Stimulated activated memory B cell treated with anti-CD40 and anti-IgM and Interleukin-4, amounts not matched to agents 10 μg/mL and 1 μg/mL and 100 μg/mL, for 72 hours (primary cell): ENCODE results near the gene DPF1.
"Not testable (repeated sequence)": the region's sequence is repeated elsewhere in the genome, so short reads cannot be mapped to it uniquely, and the experiment has no call there.

ENCODE experiments used
- ATAC-seq: fragments of 150-1000 bp; cut with Tn5 transposase; 2 replicates; pipeline ENCODE4 v1.10.0; 2021
- H3K27ac Mint-ChIP-seq: one replicate; pipeline ENCODE4 v1.8.0; 2022; ENCODE audit warnings: mild to moderate bottlenecking, mixed read lengths
- H3K27me3 Mint-ChIP-seq: one replicate; pipeline ENCODE4 v1.8.0; 2022; ENCODE audit warnings: mixed read lengths
- H3K36me3 Mint-ChIP-seq: one replicate; pipeline ENCODE4 v1.8.0; 2022; ENCODE audit warnings: mixed read lengths
- H3K4me1 Mint-ChIP-seq: one replicate; pipeline ENCODE4 v1.8.0; 2022; ENCODE audit warnings: mixed read lengths
- H3K4me3 Mint-ChIP-seq: one replicate; pipeline ENCODE4 v1.8.0; 2022; ENCODE audit warnings: mild to moderate bottlenecking, moderate library complexity, mixed read lengths
- H3K9me3 Mint-ChIP-seq: one replicate; pipeline ENCODE4 v1.8.0; 2022; ENCODE audit warnings: mixed read lengths

The DPF1 gene

GRCh38 chr19:38224014-38224862, at the start of gene DPF1:
Gene DPF1, minus strand, starts transcription at chr19:38224222. Its CDS starts 80 bp downstream, at chr19:38224142.
- H3K27ac Mint-ChIP-seq = peak within 1 kb of the TSS; percentile 43
- peaks cover 89% of the 10 kb centered on the region for H3K27me3 Mint-ChIP-seq
- H3K4me1 Mint-ChIP-seq = peaks cover 47% of the 10 kb centered on the region
- H3K4me3 Mint-ChIP-seq = peak within 1 kb of the TSS; percentile 72
- no peaks in the 10 kb centered on the region for H3K9me3 Mint-ChIP-seq
- peak; percentile 92 for ATAC-seq
- H3K36me3 Mint-ChIP-seq = no peaks in the 10 kb centered on the region

DNA sequence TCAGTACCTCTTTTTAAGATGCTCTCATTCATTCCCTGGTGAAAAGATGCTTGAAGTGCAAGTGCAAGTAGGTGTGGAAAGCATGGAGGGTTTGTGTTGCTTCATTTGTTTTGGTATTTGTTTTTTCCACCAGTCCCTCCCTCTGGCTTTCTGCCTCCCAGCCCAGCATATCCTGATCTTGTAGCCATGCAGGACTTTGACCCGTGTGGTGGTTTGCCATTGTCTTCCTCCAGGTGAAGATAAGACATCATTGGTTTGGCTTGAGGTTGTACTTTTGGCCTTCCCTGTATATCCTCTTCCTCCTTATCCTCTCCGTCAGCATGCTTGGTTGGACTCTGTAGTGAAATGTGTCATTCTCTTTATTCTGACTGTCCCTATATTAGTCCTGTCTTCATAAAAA, 49.5 kb upstream of the DPF1 start:
- peaks cover 40% of the 10 kb centered on the region for H3K4me1 Mint-ChIP-seq
- H3K27ac Mint-ChIP-seq = no peak overlapping the region
- peaks cover 34% of the 10 kb centered on the region for H3K36me3 Mint-ChIP-seq
- H3K4me3 Mint-ChIP-seq = no peak overlapping the region
- no peaks in the 10 kb centered on the region for H3K9me3 Mint-ChIP-seq
- no peaks in the 10 kb centered on the region for H3K27me3 Mint-ChIP-seq
- ATAC-seq = no peak

GRCh38 chr19:38270587-38271167, 46.7 kb upstream of the DPF1 start:
- Mint-ChIP-seq H3K4me3 (no peak overlapping the region), H3K36me3 (peaks cover 53% of the 10 kb centered on the region), H3K27ac (peak overlapping the region; percentile 35), H3K27me3 (no peaks in the 10 kb centered on the region), H3K4me1 (peaks cover 68% of the 10 kb centered on the region), H3K9me3 (no peaks in the 10 kb centered on the region)
- ATAC-seq = no peak

DNA sequence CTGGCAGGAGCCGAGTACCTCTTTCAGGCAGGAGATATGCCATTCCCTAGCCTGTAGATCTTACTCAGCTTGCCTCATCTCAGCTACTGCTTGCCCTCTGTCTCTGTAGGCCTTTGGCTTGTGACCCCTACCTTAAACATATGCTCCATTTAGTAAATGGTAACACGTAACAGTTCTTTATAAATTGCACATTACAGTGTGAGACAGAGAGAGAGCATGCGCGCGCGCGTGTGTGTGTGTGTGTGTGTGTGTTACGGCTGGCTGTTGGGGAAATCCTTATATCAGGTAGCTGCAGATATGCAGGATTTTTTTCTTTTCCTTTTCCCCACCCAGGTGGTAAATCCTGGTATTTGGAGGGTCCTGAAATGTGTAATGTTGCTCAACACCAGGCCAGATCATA, 44.5 kb upstream of the DPF1 start:
- no peaks in the 10 kb centered on the region for H3K9me3 Mint-ChIP-seq
- peaks cover 43% of the 10 kb centered on the region for H3K36me3 Mint-ChIP-seq
- peak overlapping the region; percentile 37 for H3K27ac Mint-ChIP-seq
- H3K4me1 Mint-ChIP-seq = peaks cover 80% of the 10 kb centered on the region
- ATAC-seq = no peak
- H3K4me3 Mint-ChIP-seq = peak overlapping the region; percentile 68
- H3K27me3 Mint-ChIP-seq = no peaks in the 10 kb centered on the region

DNA sequence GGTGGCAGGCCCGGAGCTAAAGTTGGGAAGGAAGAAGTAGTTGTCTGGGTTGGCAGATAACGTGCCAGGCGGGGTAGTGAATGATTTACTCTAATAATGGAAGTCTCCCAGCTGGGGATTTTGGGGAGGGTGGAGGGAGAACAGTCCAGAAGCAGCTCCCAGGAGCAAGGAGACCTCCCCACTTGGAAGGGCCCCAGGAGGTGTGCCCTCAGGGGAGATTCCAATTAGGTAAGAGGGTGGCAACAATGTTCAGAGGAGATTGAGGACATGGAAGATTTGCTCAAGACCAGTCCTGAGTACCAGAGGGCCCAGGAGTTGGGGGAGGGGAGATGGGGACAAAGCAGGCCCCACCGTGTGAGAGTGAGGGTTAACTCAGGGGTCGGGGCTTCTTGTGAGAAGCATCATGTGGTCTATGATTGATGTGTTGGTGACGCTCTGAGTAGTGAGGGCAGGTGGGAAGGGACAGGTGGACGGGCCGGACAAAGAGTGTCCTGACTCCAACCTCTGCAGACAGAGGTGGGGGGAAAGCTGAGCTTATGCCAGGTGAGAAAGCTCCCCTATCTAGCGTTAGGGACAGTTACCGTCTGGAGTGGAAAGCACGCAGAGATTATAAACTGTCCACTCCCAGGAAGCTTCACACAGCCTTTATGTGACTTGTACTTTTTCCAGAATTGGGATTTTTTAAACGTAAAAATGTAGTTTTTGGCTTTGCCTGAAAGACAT, 43.9 kb upstream of the DPF1 start:
- Mint-ChIP-seq H3K4me1 (peaks cover 82% of the 10 kb centered on the region), H3K27me3 (no peaks in the 10 kb centered on the region), H3K27ac (peak overlapping the region; percentile 37), H3K4me3 (peak overlapping the region; percentile 68), H3K36me3 (peaks cover 40% of the 10 kb centered on the region), H3K9me3 (no peaks in the 10 kb centered on the region)
- no peak for ATAC-seq

GRCh38 chr19:38266981-38267597, 43.1 kb upstream of the DPF1 start:
- Mint-ChIP-seq H3K4me3 (peak overlapping the region; percentile 68), H3K9me3 (no peaks in the 10 kb centered on the region), H3K27me3 (no peaks in the 10 kb centered on the region), H3K27ac (peak overlapping the region; percentile 37), H3K4me1 (peaks cover 80% of the 10 kb centered on the region), H3K36me3 (peaks cover 36% of the 10 kb centered on the region)
- no peak for ATAC-seq

GRCh38 chr19:38265921-38266429, 42.0 kb upstream of the DPF1 start:
- Mint-ChIP-seq H3K27ac (peak overlapping the region; percentile 95), H3K36me3 (peaks cover 32% of the 10 kb centered on the region), H3K4me1 (peaks cover 75% of the 10 kb centered on the region), H3K9me3 (no peaks in the 10 kb centered on the region), H3K27me3 (no peaks in the 10 kb centered on the region), H3K4me3 (peak overlapping the region; percentile 89)
- ATAC-seq = no peak

DNA sequence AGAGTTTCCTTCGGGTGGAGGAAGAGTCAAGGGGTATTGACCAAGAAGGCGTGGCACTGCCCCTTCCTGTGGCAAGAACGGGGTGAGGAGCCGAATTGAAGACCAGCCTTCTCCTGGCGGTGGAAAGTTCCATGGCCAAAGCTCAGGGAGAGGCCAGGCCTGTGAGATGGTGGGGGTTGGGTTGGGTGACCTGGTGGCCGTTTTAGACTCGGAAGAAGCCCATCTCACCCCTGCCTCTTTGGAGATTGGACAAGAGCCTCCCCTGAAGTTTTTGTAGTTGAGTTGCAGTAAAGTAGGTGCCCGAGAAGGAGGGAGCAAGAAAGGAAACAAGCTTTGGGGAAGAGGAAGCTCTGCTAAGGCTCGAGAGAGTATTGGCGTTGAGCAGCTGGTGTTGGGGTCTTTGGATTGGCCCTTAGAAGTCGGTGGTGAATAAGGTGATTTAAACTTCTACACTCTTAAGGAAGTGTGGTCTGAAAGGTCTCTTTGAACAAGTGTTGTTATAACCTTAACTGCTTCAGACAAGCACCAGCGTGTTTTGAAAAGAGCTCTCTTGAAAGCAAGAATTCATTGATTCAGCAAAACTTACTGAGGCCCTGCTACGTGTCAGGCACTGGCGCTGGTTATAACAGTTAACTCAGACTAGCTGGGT, 41.3 kb upstream of the DPF1 start:
- H3K4me3 Mint-ChIP-seq = peak overlapping the region; percentile 89
- H3K36me3 Mint-ChIP-seq = peaks cover 26% of the 10 kb centered on the region
- H3K4me1 Mint-ChIP-seq = peaks cover 69% of the 10 kb centered on the region
- no peaks in the 10 kb centered on the region for H3K27me3 Mint-ChIP-seq
- peak overlapping the region; percentile 95 for H3K27ac Mint-ChIP-seq
- no peak for ATAC-seq
- no peaks in the 10 kb centered on the region for H3K9me3 Mint-ChIP-seq

DNA sequence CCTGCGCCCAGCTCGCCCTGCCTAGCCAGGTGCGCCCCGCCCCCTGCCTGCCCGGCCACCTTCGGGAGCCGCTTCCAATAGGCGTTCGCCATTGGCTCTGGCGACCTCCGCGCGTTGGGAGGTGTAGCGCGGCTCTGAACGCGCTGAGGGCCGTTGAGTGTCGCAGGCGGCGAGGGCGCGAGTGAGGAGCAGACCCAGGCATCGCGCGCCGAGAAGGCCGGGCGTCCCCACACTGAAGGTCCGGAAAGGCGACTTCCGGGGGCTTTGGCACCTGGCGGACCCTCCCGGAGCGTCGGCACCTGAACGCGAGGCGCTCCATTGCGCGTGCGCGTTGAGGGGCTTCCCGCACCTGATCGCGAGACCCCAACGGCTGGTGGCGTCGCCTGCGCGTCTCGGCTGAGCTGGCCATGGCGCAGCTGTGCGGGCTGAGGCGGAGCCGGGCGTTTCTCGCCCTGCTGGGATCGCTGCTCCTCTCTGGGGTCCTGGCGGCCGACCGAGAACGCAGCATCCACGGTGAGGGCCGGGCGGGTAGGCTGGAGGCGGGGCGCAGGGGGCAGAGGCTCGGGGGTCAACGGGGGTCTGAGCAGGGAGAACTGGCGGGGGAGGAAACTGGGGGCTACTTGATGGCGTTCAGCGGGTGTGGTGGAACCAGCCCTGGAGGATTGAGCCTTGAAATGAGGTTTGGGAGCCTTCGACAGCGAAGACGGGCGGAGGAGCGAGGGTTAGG, 40.6 kb upstream of the DPF1 start, which contains the start of gene SPINT2:
TSS of gene SPINT2 (plus strand) at position 88 of the 727 bp plus-strand sequence. CDS start at position 408, 320 bp downstream.
- H3K27ac Mint-ChIP-seq = peak within 1 kb of the TSS; percentile 95
- H3K27me3 Mint-ChIP-seq = no peaks in the 10 kb centered on the region
- H3K9me3 Mint-ChIP-seq = no peaks in the 10 kb centered on the region
- peaks cover 62% of the 10 kb centered on the region for H3K4me1 Mint-ChIP-seq
- peak within 1 kb of the TSS; percentile 89 for H3K4me3 Mint-ChIP-seq
- peaks cover 21% of the 10 kb centered on the region for H3K36me3 Mint-ChIP-seq
- peak; percentile 49 for ATAC-seq

- H3K27ac Mint-ChIP-seq = peak overlapping the region; percentile 95
- H3K27me3 Mint-ChIP-seq = no peaks in the 10 kb centered on the region
- H3K4me3 Mint-ChIP-seq = peak overlapping the region; percentile 89
- peak; percentile 93 for ATAC-seq
- H3K9me3 Mint-ChIP-seq = no peaks in the 10 kb centered on the region
- H3K36me3 Mint-ChIP-seq = peaks cover 21% of the 10 kb centered on the region
- peaks cover 63% of the 10 kb centered on the region for H3K4me1 Mint-ChIP-seq
Observed at GRCh38 chr19:38263689-38264485, 39.9 kb upstream of the DPF1 start.

DNA sequence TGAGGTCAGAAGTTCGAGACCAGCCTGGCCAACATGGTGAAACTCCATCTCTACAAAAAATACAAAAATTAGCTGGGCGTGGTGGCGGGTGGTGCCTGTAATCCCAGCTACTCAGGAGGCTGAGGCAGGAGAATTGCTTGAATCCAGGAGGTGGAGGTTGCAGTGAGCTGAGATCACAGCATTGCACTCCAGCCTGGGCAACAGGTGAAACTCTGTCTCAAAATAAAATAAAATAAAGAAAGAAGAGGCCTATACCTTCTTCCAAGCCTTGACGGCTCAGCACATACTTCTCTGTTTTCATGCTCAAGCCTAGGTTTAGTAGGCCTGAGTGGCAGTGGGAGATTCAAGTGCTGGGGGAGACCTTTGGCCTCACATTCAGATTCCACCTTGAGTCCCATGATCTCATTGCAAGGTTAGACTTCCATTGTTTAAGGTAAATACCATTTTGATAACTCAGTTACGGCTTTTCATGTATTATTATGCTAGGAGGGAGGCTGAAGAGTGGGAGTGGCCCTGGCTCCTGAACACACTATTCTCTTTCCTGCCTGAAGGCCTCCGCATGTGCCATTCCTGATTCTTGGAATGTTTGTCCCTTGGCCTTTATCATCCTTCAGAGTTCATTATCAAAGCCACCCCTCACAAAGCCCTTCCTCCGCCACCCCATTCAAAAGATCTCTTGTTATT, 38.7 kb upstream of the DPF1 start:
- no peak overlapping the region for H3K4me3 Mint-ChIP-seq

GRCh38 chr19:38261942-38262341, 37.9 kb upstream of the DPF1 start:
- Mint-ChIP-seq H3K27ac (peak overlapping the region; percentile 95), H3K4me1 (peaks cover 49% of the 10 kb centered on the region)
- not testable (repeated sequence) for H3K36me3 Mint-ChIP-seq, ATAC-seq, H3K9me3 Mint-ChIP-seq, H3K4me3 Mint-ChIP-seq, H3K27me3 Mint-ChIP-seq

More for the DNA sequence above, 38.7 kb upstream of the DPF1 start:
- peaks cover 52% of the 10 kb centered on the region for H3K4me1 Mint-ChIP-seq
- peak overlapping the region; percentile 95 for H3K27ac Mint-ChIP-seq
- H3K9me3 Mint-ChIP-seq = no peaks in the 10 kb centered on the region
- peaks cover 17% of the 10 kb centered on the region for H3K36me3 Mint-ChIP-seq
- H3K27me3 Mint-ChIP-seq = no peaks in the 10 kb centered on the region
- no peak for ATAC-seq
